K562 (cell line): ENCODE data around the gene KMO. TPM values are rescaled to one million over a fixed set of nuclear protein-coding genes. Genes with fewer than 3 reads are reported as not detected.

Experiments used
- CHD2 ChIP-seq: IDR thresholded peaks from 2 replicates; pipeline ENCODE4 v1.6.1; 2011; ENCODE audit warnings: low read depth, low read length
- CXXC5 ChIP-seq: fragments of 250-450 bp; sonication (Bioruptor Pico); IDR thresholded peaks from 2 replicates; pipeline ENCODE4 v1.8.0; 2022; ENCODE audit warnings: inconsistent platforms, mild to moderate bottlenecking, moderate library complexity
- DIDO1 ChIP-seq: fragments of 450-650 bp; IDR thresholded peaks from 2 replicates; pipeline ENCODE4 v1.6.1; 2016; ENCODE audit warnings: low read depth, missing biosample characterization, missing genetic modification characterization
- FUS ChIP-seq: fragments of 200-400 bp; formaldehyde crosslinking; optimal IDR thresholded peaks from 2 replicates; pipeline ENCODE3; 2017; ENCODE audit warnings: low read depth, low read length
- JUND ChIP-seq, 2 experiments: IDR thresholded peaks; 2 replicates in 1 of 2; 3 replicates in 1 of 2; pipeline ENCODE4 v1.6.1; 2011; ENCODE audit warnings: borderline replicate concordance in 2 of 2, low read depth in 2 of 2, low read length in 2 of 2, improper control_type of control experiment in 1 of 2, missing biosample characterization in 1 of 2, missing genetic modification characterization in 1 of 2, missing genetic modification reagents in 1 of 2
- KAT2B ChIP-seq: IDR thresholded peaks from one replicate; pipeline ENCODE4 v1.6.1; 2012; ENCODE audit warnings: low read depth, mild to moderate bottlenecking, control low read depth, inconsistent platforms, low read length, moderate library complexity
- MAFF ChIP-seq: IDR thresholded peaks from 2 replicates; pipeline ENCODE4 v1.6.1; 2012; ENCODE audit warnings: low read length, improper control_type of control experiment
- MECOM ChIP-seq: fragments of 250-450 bp; sonication (Bioruptor Pico); IDR thresholded peaks from 2 replicates; pipeline ENCODE4 v1.8.0; 2022; ENCODE audit warnings: inconsistent platforms
- SRSF1 ChIP-seq: fragments of 200-400 bp; formaldehyde crosslinking; IDR thresholded peaks from 2 replicates; pipeline ENCODE4 v1.6.1; 2017; ENCODE audit warnings: mild to moderate bottlenecking, low read depth, low read length, moderate library complexity
- TOE1 ChIP-seq, 2 experiments: fragments of 450-650 bp in 1 of 2; sonication (generic) in 1 of 2; formaldehyde crosslinking in 1 of 2; IDR thresholded peaks; 2 replicates each; pipeline versions ENCODE4 v1.7.1 to v1.8.0; 2016 to 2022; ENCODE audit warnings: borderline replicate concordance in 2 of 2, mild to moderate bottlenecking in 2 of 2, antibody characterized with exemption in 1 of 2, inconsistent platforms in 1 of 2, low read depth in 1 of 2, missing genetic modification reagents in 1 of 2, moderate library complexity in 1 of 2
- polyA plus RNA-seq, 8 experiments: library from polyadenylated mRNA; depleted of rRNA in 4 of 8; stranded (reverse) in 5 of 8; unstranded in 3 of 8; fragments of >200 nt; fragmentation: Nextera tagmentation in 2 of 8; fragmentation: Illumina TruSeq in 1 of 8; extraction: Ambion mirVana in 2 of 8; extraction: Trizol in 1 of 8; gene quantifications; 2 replicates each; pipeline versions ENCODE4 v1.2.1 to v1.2.3, GENCODE V29; 2011 to 2014; ENCODE audit warnings: inconsistent platforms in 1 of 8, missing spikeins in 1 of 8
- total RNA-seq, 7 experiments: library from RNA; depleted of rRNA in 6 of 7; stranded (reverse); fragments of >200 nt in 6 of 7; fragmentation: Illumina TruSeq in 2 of 7; extraction: Trizol in 2 of 7; gene quantifications; 2 replicates each; pipeline versions ENCODE4 v1.2.1 to v1.2.3, GENCODE V29; 2011 to 2021; ENCODE audit warnings: low replicate concordance in 1 of 7
- TF ChIP-seq, protein P1 (sequence below): fragments of 450-650 bp; IDR thresholded peaks from 2 replicates; pipeline ENCODE4 v1.6.1; 2018; ENCODE audit not compliant: partially characterized antibody
- TF ChIP-seq, protein P2 (sequence below), 2 experiments: IDR thresholded peaks; 2 replicates each; pipeline ENCODE4 v1.6.1; 2012; ENCODE audit warnings: improper control_type of control experiment in 2 of 2, low read depth in 2 of 2, low read length in 2 of 2, borderline replicate concordance in 1 of 2
- TF ChIP-seq, protein P3 (sequence below): fragments of 150-350 bp; conservative IDR thresholded peaks from 2 replicates; pipeline ENCODE4 v1.6.1; 2014; ENCODE audit warnings: low read length
- TF ChIP-seq, protein P4 (sequence below): IDR thresholded peaks from 2 replicates; pipeline ENCODE4 v1.6.1; 2011; ENCODE audit warnings: borderline replicate concordance, low read depth, mild to moderate bottlenecking, moderate library complexity, low read length; ENCODE audit not compliant: insufficient read depth, poor library complexity, severe bottlenecking

KMO gene
- total and polyA plus RNA-seq, 9 of the 15 experiments (the other 6 are each of a cell fraction or from before 2014, with no cell fraction given) = 0.01 to 0.11 (median 0.01) TPM; not detected in 6

DNA sequence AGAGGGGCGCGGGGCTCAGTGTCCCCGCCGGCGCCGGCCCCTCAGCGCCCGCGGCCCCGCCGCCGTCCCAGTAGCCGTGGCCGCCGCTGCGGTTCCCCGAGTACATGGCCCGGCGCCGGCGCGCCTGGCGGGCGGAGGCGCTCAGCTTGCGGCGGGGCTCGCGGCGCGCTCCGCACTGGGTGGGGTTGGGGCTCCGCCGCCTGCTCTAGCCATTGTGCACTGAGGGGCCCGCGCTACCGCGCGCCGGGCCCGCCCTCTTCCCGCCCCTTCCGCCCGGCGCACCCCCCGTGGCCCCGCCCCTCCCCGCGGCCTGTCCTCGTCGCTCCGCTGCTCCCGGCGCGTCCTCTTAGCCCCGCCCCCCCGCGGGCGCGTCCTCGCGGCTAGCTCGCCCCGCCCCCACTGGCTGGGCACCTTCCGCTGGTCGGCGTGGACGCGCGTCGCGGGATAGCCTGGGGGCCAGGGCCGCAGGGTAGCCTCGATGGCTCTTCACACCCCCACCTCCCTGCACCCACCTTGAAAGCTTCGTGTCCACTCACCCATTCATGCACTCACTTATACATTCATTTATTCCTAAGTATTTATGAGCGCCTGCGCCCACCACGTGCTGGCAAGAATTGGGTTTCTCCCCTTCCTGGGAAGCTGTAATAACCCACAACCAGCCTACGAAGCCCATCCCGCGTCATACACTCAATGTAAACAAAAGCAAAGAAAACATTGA, 108.1 kb downstream of the KMO start, which contains the start of the genes CHML and OPN3 (continued):
- TF ChIP-seq, protein P1, sequence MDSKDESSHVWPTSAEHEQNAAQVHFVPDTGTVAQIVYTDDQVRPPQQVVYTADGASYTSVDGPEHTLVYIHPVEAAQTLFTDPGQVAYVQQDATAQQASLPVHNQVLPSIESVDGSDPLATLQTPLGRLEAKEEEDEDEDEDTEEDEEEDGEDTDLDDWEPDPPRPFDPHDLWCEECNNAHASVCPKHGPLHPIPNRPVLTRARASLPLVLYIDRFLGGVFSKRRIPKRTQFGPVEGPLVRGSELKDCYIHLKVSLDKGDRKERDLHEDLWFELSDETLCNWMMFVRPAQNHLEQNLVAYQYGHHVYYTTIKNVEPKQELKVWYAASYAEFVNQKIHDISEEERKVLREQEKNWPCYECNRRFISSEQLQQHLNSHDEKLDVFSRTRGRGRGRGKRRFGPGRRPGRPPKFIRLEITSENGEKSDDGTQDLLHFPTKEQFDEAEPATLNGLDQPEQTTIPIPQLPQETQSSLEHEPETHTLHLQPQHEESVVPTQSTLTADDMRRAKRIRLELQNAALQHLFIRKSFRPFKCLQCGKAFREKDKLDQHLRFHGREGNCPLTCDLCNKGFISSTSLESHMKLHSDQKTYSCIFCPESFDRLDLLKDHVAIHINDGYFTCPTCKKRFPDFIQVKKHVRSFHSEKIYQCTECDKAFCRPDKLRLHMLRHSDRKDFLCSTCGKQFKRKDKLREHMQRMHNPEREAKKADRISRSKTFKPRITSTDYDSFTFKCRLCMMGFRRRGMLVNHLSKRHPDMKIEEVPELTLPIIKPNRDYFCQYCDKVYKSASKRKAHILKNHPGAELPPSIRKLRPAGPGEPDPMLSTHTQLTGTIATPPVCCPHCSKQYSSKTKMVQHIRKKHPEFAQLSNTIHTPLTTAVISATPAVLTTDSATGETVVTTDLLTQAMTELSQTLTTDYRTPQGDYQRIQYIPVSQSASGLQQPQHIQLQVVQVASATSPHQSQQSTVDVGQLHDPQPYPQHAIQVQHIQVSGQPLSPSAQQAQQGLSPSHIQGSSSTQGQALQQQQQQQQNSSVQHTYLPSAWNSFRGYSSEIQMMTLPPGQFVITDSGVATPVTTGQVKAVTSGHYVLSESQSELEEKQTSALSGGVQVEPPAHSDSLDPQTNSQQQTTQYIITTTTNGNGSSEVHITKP = no peak
- TF ChIP-seq KAT2B (no peak), FUS (no peak), SRSF1 (no peak), CXXC5 (CRISPR knock-in tag) (peak; percentile 92), CHD2 (0 out of 2 replicates have a peak, but pooled peaks have one; percentile 40), JUND (IDR thresholded peaks at IDR 0.05; ENCODE audit: borderline replicate concordance, low read depth, low read length) (no peak), JUND (tag; IDR thresholded peaks at IDR 0.05; ENCODE audit: borderline replicate concordance, low read depth, low read length) (no peak), DIDO1 (peak; percentile 57; the same call in 1 of the 2 replicates), TOE1 (IDR thresholded peaks at IDR 0.05; ENCODE audit: borderline replicate concordance) (peak; percentile 24; the same call in 1 of the 2 replicates), TOE1 (CRISPR knock-in tag; IDR thresholded peaks at IDR 0.05; ENCODE audit: borderline replicate concordance, low read depth) (no peak), MECOM (peak; percentile 52; the same call in 1 of the 2 replicates), MAFF (no peak)
- TF ChIP-seq, protein P2, sequence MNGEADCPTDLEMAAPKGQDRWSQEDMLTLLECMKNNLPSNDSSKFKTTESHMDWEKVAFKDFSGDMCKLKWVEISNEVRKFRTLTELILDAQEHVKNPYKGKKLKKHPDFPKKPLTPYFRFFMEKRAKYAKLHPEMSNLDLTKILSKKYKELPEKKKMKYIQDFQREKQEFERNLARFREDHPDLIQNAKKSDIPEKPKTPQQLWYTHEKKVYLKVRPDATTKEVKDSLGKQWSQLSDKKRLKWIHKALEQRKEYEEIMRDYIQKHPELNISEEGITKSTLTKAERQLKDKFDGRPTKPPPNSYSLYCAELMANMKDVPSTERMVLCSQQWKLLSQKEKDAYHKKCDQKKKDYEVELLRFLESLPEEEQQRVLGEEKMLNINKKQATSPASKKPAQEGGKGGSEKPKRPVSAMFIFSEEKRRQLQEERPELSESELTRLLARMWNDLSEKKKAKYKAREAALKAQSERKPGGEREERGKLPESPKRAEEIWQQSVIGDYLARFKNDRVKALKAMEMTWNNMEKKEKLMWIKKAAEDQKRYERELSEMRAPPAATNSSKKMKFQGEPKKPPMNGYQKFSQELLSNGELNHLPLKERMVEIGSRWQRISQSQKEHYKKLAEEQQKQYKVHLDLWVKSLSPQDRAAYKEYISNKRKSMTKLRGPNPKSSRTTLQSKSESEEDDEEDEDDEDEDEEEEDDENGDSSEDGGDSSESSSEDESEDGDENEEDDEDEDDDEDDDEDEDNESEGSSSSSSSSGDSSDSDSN (IDR thresholded peaks at IDR 0.05; ENCODE audit: borderline replicate concordance in 1 of 2, low read depth in 2 of 2, low read length in 2 of 2) = peak; percentile 85 to 93; a peak in 3 of 4 replicates
- TF ChIP-seq, protein P3, sequence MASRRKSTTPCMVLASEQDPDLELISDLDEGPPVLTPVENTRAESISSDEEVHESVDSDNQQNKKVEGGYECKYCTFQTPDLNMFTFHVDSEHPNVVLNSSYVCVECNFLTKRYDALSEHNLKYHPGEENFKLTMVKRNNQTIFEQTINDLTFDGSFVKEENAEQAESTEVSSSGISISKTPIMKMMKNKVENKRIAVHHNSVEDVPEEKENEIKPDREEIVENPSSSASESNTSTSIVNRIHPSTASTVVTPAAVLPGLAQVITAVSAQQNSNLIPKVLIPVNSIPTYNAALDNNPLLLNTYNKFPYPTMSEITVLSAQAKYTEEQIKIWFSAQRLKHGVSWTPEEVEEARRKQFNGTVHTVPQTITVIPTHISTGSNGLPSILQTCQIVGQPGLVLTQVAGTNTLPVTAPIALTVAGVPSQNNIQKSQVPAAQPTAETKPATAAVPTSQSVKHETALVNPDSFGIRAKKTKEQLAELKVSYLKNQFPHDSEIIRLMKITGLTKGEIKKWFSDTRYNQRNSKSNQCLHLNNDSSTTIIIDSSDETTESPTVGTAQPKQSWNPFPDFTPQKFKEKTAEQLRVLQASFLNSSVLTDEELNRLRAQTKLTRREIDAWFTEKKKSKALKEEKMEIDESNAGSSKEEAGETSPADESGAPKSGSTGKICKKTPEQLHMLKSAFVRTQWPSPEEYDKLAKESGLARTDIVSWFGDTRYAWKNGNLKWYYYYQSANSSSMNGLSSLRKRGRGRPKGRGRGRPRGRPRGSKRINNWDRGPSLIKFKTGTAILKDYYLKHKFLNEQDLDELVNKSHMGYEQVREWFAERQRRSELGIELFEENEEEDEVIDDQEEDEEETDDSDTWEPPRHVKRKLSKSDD = no peak
- TF ChIP-seq, protein P4, sequence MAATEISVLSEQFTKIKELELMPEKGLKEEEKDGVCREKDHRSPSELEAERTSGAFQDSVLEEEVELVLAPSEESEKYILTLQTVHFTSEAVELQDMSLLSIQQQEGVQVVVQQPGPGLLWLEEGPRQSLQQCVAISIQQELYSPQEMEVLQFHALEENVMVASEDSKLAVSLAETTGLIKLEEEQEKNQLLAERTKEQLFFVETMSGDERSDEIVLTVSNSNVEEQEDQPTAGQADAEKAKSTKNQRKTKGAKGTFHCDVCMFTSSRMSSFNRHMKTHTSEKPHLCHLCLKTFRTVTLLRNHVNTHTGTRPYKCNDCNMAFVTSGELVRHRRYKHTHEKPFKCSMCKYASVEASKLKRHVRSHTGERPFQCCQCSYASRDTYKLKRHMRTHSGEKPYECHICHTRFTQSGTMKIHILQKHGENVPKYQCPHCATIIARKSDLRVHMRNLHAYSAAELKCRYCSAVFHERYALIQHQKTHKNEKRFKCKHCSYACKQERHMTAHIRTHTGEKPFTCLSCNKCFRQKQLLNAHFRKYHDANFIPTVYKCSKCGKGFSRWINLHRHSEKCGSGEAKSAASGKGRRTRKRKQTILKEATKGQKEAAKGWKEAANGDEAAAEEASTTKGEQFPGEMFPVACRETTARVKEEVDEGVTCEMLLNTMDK = peak; percentile 1
